Endothelial cell of umbilical vein (primary cell): ENCODE data around the gene DSCAML1. TPM values are rescaled to one million over a fixed set of nuclear protein-coding genes. Genes with fewer than 3 reads are reported as not detected.

ENCODE experiments used
- BruUV-seq: library from RNA; stranded (reverse); fragments of 400-500 nt; replicated peaks from 2 replicates; lab custom pipeline; 2021; lab: Mats Ljungman, UMichigan
- CTCF ChIA-PET: fragments of 300-600, 350-600 bp; sonication (Branson Sonifier 250); formaldehyde crosslinking; loops from one replicate; lab custom pipeline; 2021; ENCODE audit warnings: antibody characterized with exemption, inconsistent platforms; lab: Charles Lee
- POLR2A ChIA-PET: fragments of 300-600, 350-600 bp; sonication (Branson Sonifier 250); formaldehyde crosslinking; loops from one replicate; lab custom pipeline; 2021; ENCODE audit warnings: antibody characterized with exemption, inconsistent platforms; lab: Charles Lee
- DNase-seq: peaks from one replicate; pipeline ENCODE4 v3.0.0-alpha.2; 2011; ENCODE audit warnings: low read depth, low spot score
- FAIRE-seq: peaks from 2 replicates; lab custom pipeline; 2011; peaks lifted over from hg19 to GRCh38; lab: Jason Lieb, UNC
- H2AFZ ChIP-seq: 2 replicates; pipeline ENCODE4 v1.6.0; 2012; ENCODE audit warnings: low read depth, low read length, control low read depth, inconsistent platforms
- H3K27ac ChIP-seq: 2 replicates; pipeline ENCODE4 v1.5.1; 2011; ENCODE audit warnings: low read depth, mild to moderate bottlenecking, control low read depth, low read length, moderate library complexity; ENCODE audit not compliant: insufficient read depth
- H3K27me3 ChIP-seq, 2 experiments: 2 replicates each; pipeline versions ENCODE4 v1.6.0 to v1.6.1; 2011; ENCODE audit warnings: low read length in 2 of 2, mixed read lengths in 1 of 2; ENCODE audit not compliant: control insufficient read depth in 2 of 2, insufficient read depth in 2 of 2
- H3K36me3 ChIP-seq, 2 experiments: 2 replicates in 1 of 2; 3 replicates in 1 of 2; pipeline ENCODE4 v1.5.1; 2011; ENCODE audit warnings: low read length in 2 of 2, mild to moderate bottlenecking in 1 of 2, moderate library complexity in 1 of 2; ENCODE audit not compliant: control insufficient read depth in 2 of 2, insufficient read depth in 2 of 2; ENCODE audit errors: extremely low read depth in 1 of 2
- H3K4me1 ChIP-seq: 3 replicates; pipeline ENCODE4 v1.5.1; 2011; ENCODE audit warnings: mild to moderate bottlenecking, low read length; ENCODE audit not compliant: control insufficient read depth, insufficient read depth; ENCODE audit errors: extremely low read depth
- H3K4me2 ChIP-seq: 2 replicates; pipeline ENCODE4 v1.6.1; 2011; ENCODE audit warnings: low read length, control low read depth, mixed read lengths; ENCODE audit not compliant: insufficient read depth
- H3K4me3 ChIP-seq, 3 experiments: fragments of 200-600 bp in 1 of 3; sonication (generic), shearing (Covaris generic) in 1 of 3; replicated peaks in 1 of 3; 2 replicates each; pipeline ENCODE4 v1.5.1; 2011 to 2016; ENCODE audit warnings: control low read depth in 3 of 3, low read length in 3 of 3, mild to moderate bottlenecking in 2 of 3, inconsistent platforms in 1 of 3, low read depth in 1 of 3, moderate library complexity in 1 of 3; ENCODE audit not compliant: insufficient read depth in 1 of 3
- H3K79me2 ChIP-seq: 2 replicates; pipeline ENCODE4 v1.6.0; 2012; ENCODE audit warnings: low read length, inconsistent platforms; ENCODE audit not compliant: control insufficient read depth, insufficient read depth
- H3K9ac ChIP-seq: replicated peaks from 2 replicates; pipeline ENCODE3; 2011; ENCODE audit warnings: low read length, control low read depth; ENCODE audit not compliant: insufficient read depth; ENCODE audit errors: extremely low read depth
- H3K9me1 ChIP-seq: replicated peaks from 3 replicates; pipeline ENCODE4 v1.6.0; 2011; ENCODE audit warnings: mild to moderate bottlenecking, low read length; ENCODE audit not compliant: control insufficient read depth, insufficient read depth; ENCODE audit errors: extremely low read depth
- H3K9me3 ChIP-seq: replicated peaks from 2 replicates; pipeline ENCODE4 v1.5.1; 2012; ENCODE audit warnings: low read length, inconsistent platforms; ENCODE audit not compliant: control insufficient read depth, insufficient read depth
- H4K20me1 ChIP-seq: replicated peaks from 2 replicates; pipeline ENCODE3; 2011; ENCODE audit warnings: mild to moderate bottlenecking, low read length; ENCODE audit not compliant: control insufficient read depth, insufficient read depth; ENCODE audit errors: extremely low read depth
- CTCF ChIP-seq, 2 donors: IDR thresholded peaks; 1 replicate in 1 of 2; 2 replicates in 1 of 2; pipeline ENCODE4 v1.5.1; 2011; ENCODE audit warnings: low read length in 2 of 2, mild to moderate bottlenecking in 2 of 2, moderate library complexity in 2 of 2, control low read depth in 1 of 2, inconsistent platforms in 1 of 2, low read depth in 1 of 2; ENCODE audit not compliant: insufficient read depth in 1 of 2; ENCODE audit errors: extremely low read depth in 1 of 2
- EZH2 ChIP-seq: IDR thresholded peaks from 2 replicates; pipeline ENCODE4 v1.6.1; 2012; ENCODE audit warnings: borderline replicate concordance, low read depth, mild to moderate bottlenecking, moderate library complexity, low read length, inconsistent platforms; ENCODE audit not compliant: severe bottlenecking
- FOS ChIP-seq: IDR thresholded peaks from 2 replicates; pipeline ENCODE4 v1.6.1; 2011; ENCODE audit warnings: mild to moderate bottlenecking, low read length, moderate library complexity, borderline replicate concordance; ENCODE audit not compliant: insufficient read depth
- GATA2 ChIP-seq: IDR thresholded peaks from 2 replicates; pipeline ENCODE4 v1.7.0; 2011; ENCODE audit warnings: low read depth, mild to moderate bottlenecking, moderate library complexity, mixed read lengths, low read length; ENCODE audit not compliant: insufficient read length, insufficient read depth
- JUN ChIP-seq: IDR thresholded peaks from 2 replicates; pipeline ENCODE4 v1.6.1; 2011; ENCODE audit warnings: borderline replicate concordance, low read depth; ENCODE audit not compliant: insufficient read length, insufficient read depth
- MAX ChIP-seq: IDR thresholded peaks from 2 replicates; pipeline ENCODE4 v1.6.1; 2011; ENCODE audit not compliant: insufficient read depth, insufficient read length
- MYC ChIP-seq: IDR thresholded peaks from one replicate; pipeline ENCODE4 v1.6.1; 2011; ENCODE audit warnings: mild to moderate bottlenecking, low read depth, low read length
- POLR2A ChIP-seq: IDR thresholded peaks from 2 replicates; pipeline ENCODE4 v1.6.1; 2012; ENCODE audit warnings: low read depth, mild to moderate bottlenecking, control low read depth, low read length
- POLR2AphosphoS5 ChIP-seq: IDR thresholded peaks from 2 replicates; pipeline ENCODE4 v1.6.1; 2012; ENCODE audit warnings: low read depth, mild to moderate bottlenecking, control low read depth, low read length, moderate library complexity; ENCODE audit not compliant: insufficient read depth
- dilution Hi-C: fragments of 300-500 bp; cut with MboI; formaldehyde crosslinking; loops from one replicate; pipeline ENCODE4 v1.15.0; 2019; ENCODE audit warnings: low sequenced_read_pairs; ENCODE audit not compliant: extremely low pct_ligation_motif_present
- intact Hi-C: fragments of 100-400 bp; cut with micrococcal nuclease; formaldehyde crosslinking; loops from one replicate; pipeline ENCODE4 v1.10.0; 2022
- polyA plus RNA-seq, 4 experiments: library from polyadenylated mRNA; depleted of rRNA in 3 of 4; stranded (reverse) in 3 of 4; unstranded in 1 of 4; fragments of >200 nt; gene quantifications; 2 replicates each; pipeline versions ENCODE4 v1.2.1 to v1.2.3, GENCODE V29; 2011 to 2012; ENCODE audit warnings: missing spikeins in 1 of 4
- total RNA-seq: library from RNA; stranded (reverse); gene quantifications from 2 replicates; pipeline ENCODE4 v1.2.3, GENCODE V29; 2021

DSCAML1 gene
- total and polyA plus RNA-seq, 2 donors (not counting 3 experiments of a cell fraction or from before 2014, with no cell fraction given) = not detected

GRCh38 chr11:117639601-117640000 lies 157.4 kb downstream of the DSCAML1 start:
- Histone ChIP-seq H3K4me3 (no peak overlapping the region), H4K20me1 (no peaks in the 10 kb centered on the region), H3K4me2 (no peak overlapping the region), H3K9me1 (no peaks in the 10 kb centered on the region), H3K36me3 (no peaks in the 10 kb centered on the region), H3K27me3 (no peaks in the 10 kb centered on the region), H3K27ac (no peak overlapping the region), H3K79me2 (no peaks in the 10 kb centered on the region), H3K4me1 (no peaks in the 10 kb centered on the region), H3K9me3 (no peaks in the 10 kb centered on the region), H3K9ac (no peak overlapping the region), H2AFZ (no peak overlapping the region)
- DNase-seq = no peak
- dilution Hi-C loops = no loop called here
- FAIRE-seq = no peak
- POLR2A ChIA-PET = no interaction called here
- TF ChIP-seq MYC (no peak), GATA2 (no peak), EZH2 (no peak)
- CTCF ChIA-PET = interaction anchor here (1.3 kb wide), 1 partner anchor 213 kb away, joined by 3 read pairs; no protein-coding TSS in a partner anchor
- no TSS peak for BruUV-seq
- intact Hi-C loops = no loop called here

GRCh38 chr11:117638911-117639543 lies 158.0 kb downstream of the DSCAML1 start:
- Histone ChIP-seq H3K4me3 (no peak overlapping the region), H3K4me2 (no peak overlapping the region), H3K9me1 (no peaks in the 10 kb centered on the region), H3K27ac (no peak overlapping the region), H3K79me2 (no peaks in the 10 kb centered on the region), H3K36me3 (no peaks in the 10 kb centered on the region), H4K20me1 (no peaks in the 10 kb centered on the region), H3K9me3 (no peaks in the 10 kb centered on the region), H2AFZ (no peak overlapping the region), H3K9ac (no peak overlapping the region), H3K4me1 (no peaks in the 10 kb centered on the region), H3K27me3 (no peaks in the 10 kb centered on the region)
- CTCF ChIA-PET = interaction anchor here (1.3 kb wide), 1 partner anchor 213 kb away, joined by 3 read pairs; no protein-coding TSS in a partner anchor
- POLR2A ChIA-PET = no interaction called here
- dilution Hi-C loops (no loop called here), intact Hi-C loops (no loop called here)
- TF ChIP-seq FOS (no peak), POLR2A (no peak), MAX (no peak), POLR2AphosphoS5 (no peak), GATA2 (no peak), JUN (no peak), MYC (no peak), CTCF (IDR thresholded peaks at IDR 0.05; ENCODE audit: extremely low read depth in 1 of 2, insufficient read depth in 1 of 2, low read depth in 1 of 2, low read length in 2 of 2) (no peak), EZH2 (no peak)
- FAIRE-seq (no peak), DNase-seq (no peak)
- no TSS peak for BruUV-seq
